Measurements from ENCODE around the gene SERPINB5.

The SERPINB5 gene

GRCh38 chr18:63528863-63529492 lies 52.2 kb downstream of the SERPINB5 start:
- Histone ChIP-seq H3F3A (ENCODE audit: insufficient read depth) (no peaks in the 10 kb centered on the region), H3K79me2 (ENCODE audit: insufficient read depth, low read length) (no peaks in the 10 kb centered on the region), H2AFZ (ENCODE audit: low read depth, low read length, severe bottlenecking) (no peak overlapping the region), H3K9me3 (ENCODE audit: insufficient read depth, low read length) (no peaks in the 10 kb centered on the region; the same call in 1 of the 2 replicates), H3K4me3 (ENCODE audit: insufficient read depth, low read length, poor library complexity, severe bottlenecking) (no peak overlapping the region), H3K9ac (ENCODE audit: low read length) (no peak overlapping the region), H3K9me2 (replicated peaks; ENCODE audit: insufficient read depth, low read length) (no peaks in the 10 kb centered on the region), H3K27me3 (ENCODE audit: low read length) (no peaks in the 10 kb centered on the region), H3K4me2 (ENCODE audit: low read depth, low read length, poor library complexity, severe bottlenecking) (no peak overlapping the region), H3K27ac (ENCODE audit: low read depth, low read length) (no peak overlapping the region), H3K36me3 (ENCODE audit: low read length) (no peaks in the 10 kb centered on the region), H4K20me1 (ENCODE audit: low read depth, low read length) (no peaks in the 10 kb centered on the region)
- TF ChIP-seq EZH2phosphoT487 (conservative IDR thresholded peaks at IDR 0.05; ENCODE audit: low read length): no peak

DNA sequence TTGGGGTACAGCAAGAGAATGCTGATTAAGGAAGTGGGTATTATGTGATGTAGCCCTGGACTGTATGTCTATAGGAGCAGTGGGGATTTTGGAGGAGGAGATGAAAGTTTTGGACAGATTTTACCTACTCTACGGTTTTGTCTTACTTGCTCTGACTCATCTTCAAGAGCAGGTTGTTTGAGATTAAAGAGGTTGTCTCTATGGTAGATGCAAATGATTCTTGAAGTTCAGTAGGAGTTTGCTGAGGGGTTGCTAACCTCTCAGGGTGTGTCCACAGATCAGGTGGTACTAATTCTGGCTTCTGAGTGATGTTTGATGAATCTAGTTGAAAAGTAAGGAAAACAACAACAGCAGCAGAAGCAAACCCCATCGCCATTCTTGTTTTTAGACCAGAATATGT lies 55.7 kb downstream of the SERPINB5 start:
- Histone ChIP-seq H3K9me3 (ENCODE audit: insufficient read depth, low read length) (no peaks in the 10 kb centered on the region; the same call in 1 of the 2 replicates), H2AFZ (ENCODE audit: low read depth, low read length, severe bottlenecking) (no peak overlapping the region), H3K4me3 (ENCODE audit: insufficient read depth, low read length, poor library complexity, severe bottlenecking) (no peak overlapping the region), H3K27ac (ENCODE audit: low read depth, low read length) (no peak overlapping the region), H3K36me3 (ENCODE audit: low read length) (no peaks in the 10 kb centered on the region), H4K20me1 (ENCODE audit: low read depth, low read length) (no peaks in the 10 kb centered on the region), H3F3A (ENCODE audit: insufficient read depth) (no peaks in the 10 kb centered on the region), H3K9me2 (replicated peaks; ENCODE audit: insufficient read depth, low read length) (no peaks in the 10 kb centered on the region), H3K27me3 (ENCODE audit: low read length) (no peaks in the 10 kb centered on the region), H3K9ac (ENCODE audit: low read length) (no peak overlapping the region), H3K79me2 (ENCODE audit: insufficient read depth, low read length) (no peaks in the 10 kb centered on the region), H3K4me2 (ENCODE audit: low read depth, low read length, poor library complexity, severe bottlenecking) (no peak overlapping the region)
- TF ChIP-seq EZH2phosphoT487 (conservative IDR thresholded peaks at IDR 0.05; ENCODE audit: low read length) (no peak), CTCF (IDR thresholded peaks at IDR 0.05; ENCODE audit: insufficient read depth, low read length, poor library complexity, severe bottlenecking) (no peak)

DNA sequence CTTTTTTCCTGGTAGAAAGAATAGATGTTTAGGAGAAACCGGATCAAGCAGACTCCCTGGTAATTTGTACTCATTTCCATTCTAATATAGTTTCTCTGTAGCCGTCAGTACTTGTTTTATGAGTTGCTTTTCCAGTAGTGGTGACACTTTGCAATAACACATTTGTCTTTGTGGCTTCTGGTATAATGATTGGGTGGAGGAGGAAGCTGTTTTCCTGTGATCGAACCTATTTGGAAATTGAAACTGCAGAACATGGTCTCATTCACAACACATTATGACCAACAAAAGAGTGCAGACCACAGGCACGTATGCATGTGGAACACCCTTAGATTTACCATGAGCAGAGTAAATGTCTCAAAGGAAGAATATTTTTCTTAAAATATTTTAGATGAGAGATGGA lies 57.9 kb downstream of the SERPINB5 start:
- no peak overlapping the region for H3K4me3 ChIP-seq (ENCODE audit: insufficient read depth, low read length, poor library complexity, severe bottlenecking)
- no peak overlapping the region for H3K4me2 ChIP-seq (ENCODE audit: low read depth, low read length, poor library complexity, severe bottlenecking)
- no peaks in the 10 kb centered on the region for H4K20me1 ChIP-seq (ENCODE audit: low read depth, low read length)
- no peaks in the 10 kb centered on the region for H3K27me3 ChIP-seq (ENCODE audit: low read length)
- no peaks in the 10 kb centered on the region for H3K79me2 ChIP-seq (ENCODE audit: insufficient read depth, low read length)
- no peaks in the 10 kb centered on the region; the same call in 1 of the 2 replicates for H3K9me3 ChIP-seq (ENCODE audit: insufficient read depth, low read length)
- no peak overlapping the region for H3K27ac ChIP-seq (ENCODE audit: low read depth, low read length)
- no peaks in the 10 kb centered on the region for H3F3A ChIP-seq (ENCODE audit: insufficient read depth)
- H3K9me2 ChIP-seq (replicated peaks; ENCODE audit: insufficient read depth, low read length): no peaks in the 10 kb centered on the region
- no peak overlapping the region for H2AFZ ChIP-seq (ENCODE audit: low read depth, low read length, severe bottlenecking)
- TF ChIP-seq EZH2phosphoT487 (conservative IDR thresholded peaks at IDR 0.05; ENCODE audit: low read length) (no peak), CTCF (IDR thresholded peaks at IDR 0.05; ENCODE audit: insufficient read depth, low read length, poor library complexity, severe bottlenecking) (no peak)
- H3K36me3 ChIP-seq (ENCODE audit: low read length): no peaks in the 10 kb centered on the region
- no peak overlapping the region for H3K9ac ChIP-seq (ENCODE audit: low read length)

- Histone ChIP-seq H3K36me3 (ENCODE audit: low read length) (no peaks in the 10 kb centered on the region), H3K4me2 (ENCODE audit: low read depth, low read length, poor library complexity, severe bottlenecking) (no peak overlapping the region), H3K9me2 (replicated peaks; ENCODE audit: insufficient read depth, low read length) (no peaks in the 10 kb centered on the region)
Observed at GRCh38 chr18:63539904-63540510, 63.2 kb downstream of the SERPINB5 start.

More at GRCh38 chr18:63539904-63540510, 63.2 kb downstream of the SERPINB5 start:
- Histone ChIP-seq H3K79me2 (ENCODE audit: insufficient read depth, low read length) (no peaks in the 10 kb centered on the region), H3K9me3 (ENCODE audit: insufficient read depth, low read length) (no peaks in the 10 kb centered on the region), H2AFZ (ENCODE audit: low read depth, low read length, severe bottlenecking) (no peak overlapping the region), H4K20me1 (ENCODE audit: low read depth, low read length) (no peaks in the 10 kb centered on the region), H3K27ac (ENCODE audit: low read depth, low read length) (no peak overlapping the region), H3K9ac (ENCODE audit: low read length) (no peak overlapping the region), H3K4me3 (ENCODE audit: insufficient read depth, low read length, poor library complexity, severe bottlenecking) (no peak overlapping the region), H3K27me3 (ENCODE audit: low read length) (no peaks in the 10 kb centered on the region), H3F3A (ENCODE audit: insufficient read depth) (no peaks in the 10 kb centered on the region)
- no peak for TF ChIP-seq CTCF (IDR thresholded peaks at IDR 0.05; ENCODE audit: insufficient read depth, low read length, poor library complexity, severe bottlenecking)
- no peak for TF ChIP-seq EZH2phosphoT487 (conservative IDR thresholded peaks at IDR 0.05; ENCODE audit: low read length)

All from SU-DHL-6 (cell line).